GM21367 (cell line): ENCODE data around the gene BIRC6.
"Not testable (repeated sequence)": the region's sequence is repeated elsewhere in the genome, so short reads cannot be mapped to it uniquely, and the experiment has no call there.

Experiments used
- ATAC-seq: cut with Tn5 transposase; IDR thresholded peaks from one replicate; pipeline ENCODE4 v1.9.1; 2021; ENCODE audit not compliant: unreplicated experiment

BIRC6 gene, protein sequence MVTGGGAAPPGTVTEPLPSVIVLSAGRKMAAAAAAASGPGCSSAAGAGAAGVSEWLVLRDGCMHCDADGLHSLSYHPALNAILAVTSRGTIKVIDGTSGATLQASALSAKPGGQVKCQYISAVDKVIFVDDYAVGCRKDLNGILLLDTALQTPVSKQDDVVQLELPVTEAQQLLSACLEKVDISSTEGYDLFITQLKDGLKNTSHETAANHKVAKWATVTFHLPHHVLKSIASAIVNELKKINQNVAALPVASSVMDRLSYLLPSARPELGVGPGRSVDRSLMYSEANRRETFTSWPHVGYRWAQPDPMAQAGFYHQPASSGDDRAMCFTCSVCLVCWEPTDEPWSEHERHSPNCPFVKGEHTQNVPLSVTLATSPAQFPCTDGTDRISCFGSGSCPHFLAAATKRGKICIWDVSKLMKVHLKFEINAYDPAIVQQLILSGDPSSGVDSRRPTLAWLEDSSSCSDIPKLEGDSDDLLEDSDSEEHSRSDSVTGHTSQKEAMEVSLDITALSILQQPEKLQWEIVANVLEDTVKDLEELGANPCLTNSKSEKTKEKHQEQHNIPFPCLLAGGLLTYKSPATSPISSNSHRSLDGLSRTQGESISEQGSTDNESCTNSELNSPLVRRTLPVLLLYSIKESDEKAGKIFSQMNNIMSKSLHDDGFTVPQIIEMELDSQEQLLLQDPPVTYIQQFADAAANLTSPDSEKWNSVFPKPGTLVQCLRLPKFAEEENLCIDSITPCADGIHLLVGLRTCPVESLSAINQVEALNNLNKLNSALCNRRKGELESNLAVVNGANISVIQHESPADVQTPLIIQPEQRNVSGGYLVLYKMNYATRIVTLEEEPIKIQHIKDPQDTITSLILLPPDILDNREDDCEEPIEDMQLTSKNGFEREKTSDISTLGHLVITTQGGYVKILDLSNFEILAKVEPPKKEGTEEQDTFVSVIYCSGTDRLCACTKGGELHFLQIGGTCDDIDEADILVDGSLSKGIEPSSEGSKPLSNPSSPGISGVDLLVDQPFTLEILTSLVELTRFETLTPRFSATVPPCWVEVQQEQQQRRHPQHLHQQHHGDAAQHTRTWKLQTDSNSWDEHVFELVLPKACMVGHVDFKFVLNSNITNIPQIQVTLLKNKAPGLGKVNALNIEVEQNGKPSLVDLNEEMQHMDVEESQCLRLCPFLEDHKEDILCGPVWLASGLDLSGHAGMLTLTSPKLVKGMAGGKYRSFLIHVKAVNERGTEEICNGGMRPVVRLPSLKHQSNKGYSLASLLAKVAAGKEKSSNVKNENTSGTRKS (N-terminal part only)

DNA sequence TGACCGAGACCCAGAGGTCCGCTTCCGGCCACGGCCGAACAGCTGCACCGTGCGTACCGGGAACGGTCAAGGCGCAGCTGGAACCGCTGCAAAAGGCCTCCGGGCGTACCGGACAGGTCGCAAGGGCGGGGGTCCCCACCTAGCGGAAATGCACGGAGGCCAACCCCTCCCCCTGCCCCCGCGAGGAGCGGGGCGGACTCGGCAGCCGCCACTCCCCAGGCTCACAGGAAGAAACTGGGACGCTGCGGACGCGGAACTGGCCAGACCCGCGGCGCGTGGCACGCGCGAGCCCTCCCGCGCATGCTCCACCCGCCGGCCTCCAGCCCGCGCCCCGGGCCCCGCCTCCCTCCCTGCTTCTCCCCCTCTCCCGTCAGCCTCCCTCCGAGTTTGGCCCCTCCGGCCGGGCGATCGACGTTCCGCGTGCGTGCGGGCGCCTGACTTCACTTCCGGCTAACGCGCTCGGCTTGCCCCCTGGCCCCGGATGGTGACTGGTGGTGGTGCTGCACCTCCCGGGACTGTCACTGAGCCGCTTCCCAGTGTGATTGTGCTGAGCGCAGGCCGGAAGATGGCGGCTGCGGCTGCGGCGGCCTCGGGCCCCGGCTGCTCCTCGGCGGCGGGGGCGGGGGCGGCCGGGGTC lies at the start of gene BIRC6:
Gene BIRC6 (plus strand): TSS at position 343 of the 637 bp plus-strand sequence. CDS start 139 bp downstream, at position 482.
- peak; percentile 84 for ATAC-seq

DNA sequence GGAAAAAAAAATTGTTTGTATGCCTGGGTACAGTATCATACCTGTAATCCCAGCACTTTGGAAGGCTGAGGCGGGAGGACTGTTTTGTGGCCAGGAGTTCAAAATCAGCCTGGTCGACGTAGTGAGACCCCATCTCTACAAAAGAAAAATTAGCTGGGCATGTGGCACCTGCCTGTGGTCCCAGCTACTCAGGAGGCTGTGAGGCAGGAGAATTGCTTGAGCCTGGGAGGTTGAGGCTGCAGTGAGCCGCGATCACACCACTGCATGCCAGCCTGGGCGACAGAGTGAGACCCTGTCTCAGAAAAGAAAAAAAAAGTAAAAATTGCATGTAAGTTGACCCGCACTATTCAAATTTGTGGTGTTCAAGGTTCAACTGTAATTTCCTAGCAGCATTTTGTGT lies 46.2 kb upstream of the BIRC6 start:
- no peak for ATAC-seq

DNA sequence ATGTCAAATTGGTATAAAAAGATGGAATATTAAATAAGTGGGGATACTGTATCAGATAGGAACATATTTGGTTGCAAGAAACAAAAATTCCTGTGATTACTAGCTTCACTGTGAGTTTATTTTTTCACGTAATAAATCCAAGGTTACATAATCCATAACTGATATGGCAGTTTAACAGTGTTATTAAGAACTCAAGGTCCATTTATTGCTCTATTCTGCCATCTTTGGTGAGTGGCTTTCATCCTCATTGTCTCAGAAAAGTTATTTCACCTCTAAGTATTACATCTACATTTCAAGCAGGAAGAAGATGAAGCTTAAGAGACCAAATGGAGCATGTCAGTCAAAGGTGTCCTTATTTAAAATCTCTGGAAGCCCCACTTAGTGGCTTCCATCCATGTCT lies 41.9 kb upstream of the BIRC6 start:
- ATAC-seq, result no peak

DNA sequence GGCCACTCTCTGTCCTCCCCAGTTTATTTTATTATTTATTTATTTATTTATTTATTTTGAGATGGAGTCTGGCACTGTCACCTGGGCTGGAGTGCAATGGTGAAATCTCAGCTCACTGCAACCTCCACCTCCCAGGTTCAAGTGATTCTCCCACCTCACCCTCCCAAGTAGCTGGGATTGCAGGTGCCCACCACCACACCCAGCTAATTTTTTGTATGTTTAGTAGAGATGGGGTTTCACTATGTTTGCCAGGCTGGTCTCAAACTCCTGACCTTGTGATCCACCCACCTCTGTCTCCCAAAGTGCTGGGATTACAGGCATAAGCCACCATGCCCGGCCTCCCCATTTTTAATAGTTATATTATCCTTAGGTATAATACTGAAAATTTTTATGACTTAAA lies 28.1 kb upstream of the BIRC6 start:
- ATAC-seq, result not testable (repeated sequence)

DNA sequence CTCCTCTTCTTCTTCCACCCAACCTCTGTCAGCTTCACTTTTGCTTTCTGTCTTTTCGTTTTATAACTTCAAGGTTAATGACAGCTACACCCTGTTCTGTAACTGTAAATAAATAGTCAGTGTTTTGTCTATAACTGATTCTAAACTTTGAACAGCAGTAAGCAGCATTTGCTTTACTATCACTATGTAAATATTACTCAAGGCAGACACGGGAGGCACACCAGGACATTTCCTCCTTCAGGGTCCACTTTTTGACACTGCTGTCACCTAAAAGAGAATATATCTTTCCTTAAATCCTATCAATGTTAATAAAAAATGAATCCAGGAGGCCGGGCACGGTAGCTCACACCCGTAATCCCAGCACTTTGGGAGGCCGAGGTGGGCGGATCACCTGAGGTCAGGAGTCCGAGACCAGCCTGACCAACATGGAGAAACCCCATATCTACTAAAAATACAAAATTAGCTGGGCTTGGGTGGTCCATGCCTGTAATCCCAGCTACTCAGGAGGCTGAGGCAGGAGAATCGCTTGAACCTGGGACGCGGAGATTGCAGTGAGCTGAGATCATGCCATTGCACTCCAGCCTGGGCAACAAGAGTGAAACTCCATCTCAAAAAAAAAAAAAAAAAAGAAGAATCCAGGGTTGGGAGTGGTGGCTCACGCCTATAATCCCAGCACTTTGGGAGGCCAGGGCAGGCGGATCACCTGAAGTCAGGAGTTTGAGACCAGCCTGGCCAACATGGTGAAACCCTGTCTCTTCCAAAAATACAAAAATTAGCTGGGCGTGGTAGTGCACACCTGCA lies 27.4 kb upstream of the BIRC6 start:
- not testable (repeated sequence) for ATAC-seq

DNA sequence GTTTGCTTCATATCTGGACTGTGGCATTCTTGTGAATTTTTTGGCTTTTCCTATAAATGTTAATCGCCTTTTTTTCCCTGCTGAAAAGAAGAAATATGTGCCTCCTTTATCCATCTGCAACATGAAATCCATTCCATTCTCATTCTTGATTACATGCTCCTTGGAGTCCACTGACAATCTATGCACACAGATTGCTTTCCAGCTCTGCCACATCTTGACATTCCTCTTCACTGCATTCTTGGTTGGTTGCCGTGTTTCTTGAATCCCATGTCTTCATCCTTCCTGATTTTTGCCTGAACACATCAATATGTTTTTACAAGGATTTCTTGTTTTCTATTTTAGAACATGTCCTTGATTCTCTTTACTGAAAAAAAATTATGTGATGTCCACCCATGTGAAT lies 26.7 kb upstream of the BIRC6 start:
- ATAC-seq, result no peak

DNA sequence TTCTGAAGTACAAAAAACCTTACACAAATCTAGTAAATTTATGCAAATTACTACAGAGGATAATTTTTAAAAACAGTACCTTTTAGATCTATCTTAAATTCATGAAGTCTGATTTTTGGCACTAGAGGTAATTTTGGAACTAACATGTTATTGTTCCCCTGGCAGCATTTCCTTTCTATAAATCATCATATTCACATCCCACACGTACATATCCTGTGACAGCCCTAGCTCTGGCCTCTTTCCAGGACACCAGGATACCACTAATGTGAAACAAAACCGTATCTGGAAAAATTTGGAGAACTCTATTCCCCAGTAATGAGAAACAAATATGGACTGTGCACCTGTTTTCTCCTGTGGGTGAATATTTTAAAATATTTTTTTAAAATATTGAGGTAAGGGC lies 14.0 kb upstream of the BIRC6 start:
- ATAC-seq, result no peak

DNA sequence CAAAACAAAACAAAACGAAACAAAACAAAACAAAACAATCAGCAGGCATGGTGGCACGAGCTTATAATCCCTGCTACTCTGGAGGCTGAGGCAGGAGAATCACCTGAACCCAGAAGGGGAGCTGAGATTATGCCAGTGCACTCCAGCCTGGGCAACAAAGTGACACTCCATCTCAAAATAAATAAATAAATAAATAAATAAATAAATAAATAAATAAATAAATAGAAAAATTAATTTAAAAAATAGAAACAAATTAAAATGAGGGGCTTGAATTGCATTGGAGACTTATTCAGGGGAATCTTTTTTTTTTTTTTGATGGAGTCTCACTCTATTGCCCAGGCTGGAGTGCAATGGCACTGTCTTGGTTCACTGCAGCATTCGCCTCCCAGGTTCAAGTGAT lies 6.0 kb upstream of the BIRC6 start:
- ATAC-seq, result not testable (repeated sequence)

DNA sequence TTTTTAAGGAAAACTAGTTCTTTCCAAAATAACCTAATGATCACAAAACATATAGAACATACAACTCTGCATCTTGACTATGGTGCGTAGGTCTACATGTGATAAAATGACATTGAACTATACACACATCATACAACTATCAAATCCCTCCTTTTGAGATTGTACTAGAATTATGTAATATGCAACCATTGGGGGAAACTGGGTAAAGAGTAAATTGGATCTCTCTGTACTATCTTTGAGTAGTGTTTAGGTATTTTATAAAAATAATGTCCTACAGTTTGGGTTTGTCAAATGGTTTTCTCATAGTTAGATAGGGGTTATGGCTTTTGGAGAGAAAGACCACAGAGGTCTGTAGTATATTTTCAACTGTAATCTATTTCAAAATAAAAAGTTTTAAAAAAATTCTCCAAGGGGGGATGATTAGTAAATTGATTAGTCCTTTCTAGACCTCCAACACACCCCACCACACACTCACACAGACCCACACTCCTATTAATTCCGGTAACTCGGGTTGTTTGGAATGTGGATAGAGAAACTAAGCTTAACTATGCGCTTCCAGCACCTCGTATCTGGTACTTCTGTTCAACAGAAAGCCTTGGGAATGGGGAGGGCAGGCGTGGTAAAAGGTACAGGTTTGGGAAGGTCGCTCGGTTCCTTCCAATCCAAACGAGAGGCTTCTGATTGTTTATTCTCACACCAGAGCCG lies 695 bp upstream of the BIRC6 start:
- no peak for ATAC-seq

DNA sequence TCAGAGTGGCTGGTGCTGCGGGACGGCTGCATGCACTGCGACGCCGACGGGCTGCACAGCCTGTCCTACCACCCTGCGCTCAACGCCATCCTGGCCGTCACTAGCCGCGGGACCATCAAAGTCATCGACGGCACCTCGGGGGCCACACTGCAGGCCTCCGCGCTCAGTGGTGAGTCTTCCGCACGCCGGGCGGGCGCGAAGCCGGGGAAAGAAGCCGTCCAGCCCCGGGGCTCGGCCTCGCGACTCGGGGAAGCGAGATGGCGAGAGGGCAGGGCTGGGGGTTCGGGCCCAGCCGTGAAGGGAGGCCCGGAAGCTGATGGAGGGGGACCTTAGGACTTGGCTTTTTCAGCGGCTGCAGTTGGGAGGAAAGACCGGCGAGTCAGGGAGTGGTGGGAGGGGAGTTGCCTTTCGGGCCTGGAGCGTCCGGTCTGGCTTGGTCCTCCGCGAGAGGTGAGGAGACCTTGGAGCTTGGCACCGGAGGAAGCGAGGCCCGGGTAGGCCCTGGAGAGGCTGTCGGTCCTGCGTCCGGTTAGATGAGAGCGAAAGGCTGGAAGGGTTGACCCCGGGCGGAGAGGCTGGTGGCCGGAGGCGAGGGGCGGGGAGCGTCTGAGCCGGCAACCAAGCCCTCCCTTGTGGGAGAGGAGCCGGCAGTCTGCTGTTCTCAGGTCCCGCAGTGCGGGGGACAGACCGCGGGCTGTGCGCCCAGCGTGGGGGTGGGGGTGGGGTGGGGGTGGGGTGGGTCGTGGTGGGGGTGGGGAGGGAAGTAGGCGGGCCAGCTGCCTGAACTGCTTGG lies 691 bp downstream of the BIRC6 start:
- peak; percentile 3 for ATAC-seq

DNA sequence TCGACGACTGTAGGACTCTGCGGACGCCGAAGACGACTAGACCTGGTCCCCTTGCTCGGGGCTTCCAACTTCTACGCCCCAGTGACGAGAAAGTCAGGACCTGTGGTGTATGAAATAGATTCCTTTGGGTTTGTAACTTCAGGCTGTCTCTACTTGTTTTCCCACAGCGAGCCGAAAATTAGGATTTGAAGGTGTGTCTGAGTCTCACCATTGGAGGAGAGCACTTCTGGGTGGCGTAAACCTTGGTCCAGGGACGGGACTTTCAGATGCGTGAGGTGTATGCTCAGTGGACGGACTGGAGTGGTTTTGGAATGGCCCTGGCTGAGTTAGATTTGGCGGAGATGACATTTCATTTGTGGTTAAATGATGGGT lies 1.3 kb downstream of the BIRC6 start:
- ATAC-seq, result no peak

DNA sequence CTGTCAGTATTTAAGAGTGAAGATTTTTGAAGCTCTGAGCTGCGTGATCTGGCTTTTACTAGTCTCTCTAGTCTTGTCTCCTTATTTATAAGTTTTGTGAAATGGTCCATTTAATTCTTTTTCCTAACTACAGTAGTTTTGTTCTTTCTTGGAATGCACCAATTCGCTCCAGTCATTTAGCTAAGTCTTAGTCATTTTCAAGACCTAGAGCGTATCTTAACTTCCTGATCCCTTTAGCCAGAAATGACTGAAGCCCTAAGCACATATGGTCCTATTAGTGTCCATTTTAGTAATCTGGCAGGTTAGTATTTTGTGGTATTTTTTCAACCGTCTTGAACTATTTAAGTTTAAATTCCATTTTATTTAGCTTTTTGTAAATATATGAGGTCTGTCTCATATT lies 3.6 kb downstream of the BIRC6 start:
- ATAC-seq, result no peak

DNA sequence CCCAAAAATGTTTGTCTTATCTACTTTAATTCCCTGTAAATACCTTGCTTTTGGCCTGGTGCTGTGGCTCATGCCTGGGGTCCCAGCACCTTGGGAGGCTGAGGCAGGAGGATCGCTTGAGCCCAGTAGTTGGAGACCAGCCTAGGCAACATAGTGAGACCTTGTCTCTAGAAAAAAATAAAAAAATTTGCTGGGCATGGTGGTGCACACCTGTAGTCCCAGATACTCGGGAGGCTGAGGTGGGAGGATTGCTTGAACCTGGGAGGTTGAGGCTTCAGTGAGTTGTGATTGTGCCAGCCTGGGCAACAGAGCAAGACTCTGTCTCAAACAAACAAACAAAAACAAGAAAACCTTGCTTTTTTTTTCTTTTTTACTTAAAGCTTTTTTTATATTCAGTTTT lies 6.2 kb downstream of the BIRC6 start:
- ATAC-seq, result not testable (repeated sequence)

DNA sequence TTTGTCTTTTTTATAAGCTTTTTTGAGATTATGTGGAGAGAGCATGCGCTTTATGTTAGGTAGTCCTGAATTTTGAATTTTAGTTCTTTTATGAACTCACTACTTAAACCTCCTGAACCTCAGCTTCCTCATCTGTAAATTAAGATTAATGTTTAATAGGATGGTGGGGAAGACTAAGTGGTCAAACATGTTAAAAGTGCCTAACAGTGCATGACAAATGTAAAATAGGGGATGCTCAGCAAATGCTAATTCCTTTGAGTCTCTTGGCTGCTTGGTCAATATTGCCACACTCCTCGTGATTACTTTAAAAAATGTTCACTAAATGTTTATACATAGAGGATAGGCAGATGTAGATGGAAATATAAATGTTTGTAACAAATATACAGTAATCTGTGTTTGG lies 6.8 kb downstream of the BIRC6 start:
- ATAC-seq, result no peak

DNA sequence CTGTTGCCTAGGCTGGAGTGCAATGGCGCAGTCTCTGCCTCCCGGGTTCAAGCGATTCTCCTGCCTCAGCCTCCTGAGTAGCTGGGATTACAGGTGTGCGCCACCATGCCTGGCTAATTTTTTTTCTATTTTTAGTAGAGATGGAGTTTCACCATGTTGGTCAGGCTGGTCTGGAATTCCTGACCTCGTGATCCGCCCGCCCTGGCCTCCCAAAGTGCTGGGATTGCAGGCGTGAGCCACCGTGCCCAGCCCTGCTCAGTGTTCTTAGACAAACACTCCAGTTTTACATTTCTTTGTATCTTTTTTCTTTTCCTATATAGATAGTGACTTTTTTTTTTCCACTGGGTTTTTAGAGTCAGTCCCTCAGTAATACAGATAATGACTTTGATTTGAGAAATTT lies 7.5 kb downstream of the BIRC6 start:
- ATAC-seq, result not testable (repeated sequence)

DNA sequence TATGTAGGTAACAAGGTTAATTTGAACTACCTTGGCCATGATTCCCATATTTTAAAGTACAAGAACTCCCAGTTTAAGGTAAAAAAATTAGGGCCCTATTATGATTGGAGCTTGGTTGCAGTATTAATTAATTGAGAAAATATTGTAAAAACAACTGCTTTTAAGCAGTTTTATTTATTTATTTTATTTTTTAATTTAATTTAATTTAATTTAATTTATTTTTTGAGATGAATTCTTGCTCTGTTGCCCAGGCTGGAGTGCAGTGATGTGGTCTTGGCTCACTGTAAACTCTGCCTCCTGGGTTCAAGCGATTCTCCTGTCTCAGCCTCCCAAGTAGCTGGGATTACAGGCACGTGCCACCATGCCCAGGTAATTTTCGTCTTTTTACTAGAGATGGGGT lies 8.9 kb downstream of the BIRC6 start:
- not testable (repeated sequence) for ATAC-seq

DNA sequence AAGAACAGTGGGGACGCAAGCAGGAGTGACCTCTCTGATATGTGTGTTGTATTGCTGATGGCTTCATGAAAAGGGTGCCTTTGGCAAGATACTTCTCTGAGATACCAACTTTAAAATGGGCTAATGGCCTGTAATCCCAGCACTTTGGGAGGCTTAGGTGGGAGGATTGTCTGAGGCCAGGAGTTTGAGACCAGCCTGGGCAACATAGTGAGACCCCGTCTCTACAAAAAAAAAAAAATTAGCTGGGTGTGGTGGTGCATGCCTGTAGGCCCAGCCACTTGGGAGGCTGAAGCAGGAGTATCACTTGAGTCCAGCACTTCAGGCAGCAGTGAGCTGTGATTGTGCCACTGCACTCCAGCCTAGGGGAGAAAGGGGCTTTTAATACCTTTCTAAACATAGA lies 9.8 kb downstream of the BIRC6 start:
- ATAC-seq, result no peak

DNA sequence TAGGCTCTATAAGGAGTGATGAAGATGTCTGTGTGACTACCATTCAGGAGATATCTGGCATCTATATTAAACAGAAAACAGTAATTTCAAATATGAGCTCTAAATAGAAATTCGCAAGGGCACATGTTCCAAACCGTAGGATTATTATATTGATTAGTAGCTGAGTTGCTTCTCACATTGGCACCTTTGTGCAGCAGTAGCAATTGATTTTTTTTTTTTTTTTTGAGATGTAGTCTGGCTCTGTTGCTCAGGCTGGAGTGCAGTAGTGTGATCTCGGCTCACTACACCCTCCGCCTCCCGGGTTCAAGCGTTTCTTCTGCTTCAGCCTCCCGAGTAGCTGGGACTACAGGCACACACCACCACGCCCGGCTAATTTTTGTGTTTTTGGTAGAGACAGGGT lies 12.4 kb downstream of the BIRC6 start:
- no peak for ATAC-seq

DNA sequence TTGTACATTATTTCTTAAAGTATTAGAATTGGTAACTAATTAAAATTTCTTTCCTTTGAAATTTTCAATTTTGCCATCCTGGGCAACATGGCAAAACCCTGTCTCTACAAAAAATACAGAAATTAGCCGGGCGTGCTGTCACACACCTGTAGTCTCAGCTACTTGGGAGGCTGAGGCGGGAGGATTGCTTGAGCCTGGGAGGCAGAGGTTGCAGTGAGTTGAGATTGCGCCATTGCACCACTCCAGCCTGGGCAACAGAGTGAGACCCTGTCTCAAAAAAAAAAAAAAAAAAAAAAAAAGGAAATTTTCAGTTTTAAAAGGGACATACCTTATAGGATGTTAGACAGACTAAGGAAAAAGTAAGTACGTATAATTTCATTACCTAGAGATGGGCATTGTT lies 14.1 kb downstream of the BIRC6 start:
- ATAC-seq, result not testable (repeated sequence)
